ENCODE results near the gene PRG3.

GRCh38 chr11:57353852-57354251 is 27.1 kb downstream of the PRG3 start:
- no peak for TF ChIP-seq CTCF (IDR thresholded peaks at IDR 0.05)
- no peak for TF ChIP-seq POLR2A (IDR thresholded peaks at IDR 0.05)
